Lower lobe of right lung (tissue), 2 donors: ENCODE measurements around the gene AKT1. TPM values are rescaled to one million over a fixed set of nuclear protein-coding genes. Genes with fewer than 3 reads are reported as not detected.

Source experiments
- ATAC-seq, 2 donors: fragments of 200-7000 bp; cut with Tn5 transposase; one replicate each; pipeline ENCODE4 v1.9.1; 2020 to 2022; ENCODE audit warnings: mild to moderate bottlenecking in 2 of 2, moderate library complexity in 2 of 2
- DNase-seq: peaks from one replicate; pipeline ENCODE4 v3.0.0-alpha.2; 2020
- H3K27ac ChIP-seq: fragments of 200-600 bp; one replicate; pipeline ENCODE4 v1.8.0; 2022
- H3K27me3 ChIP-seq: fragments of 200-600 bp; one replicate; pipeline ENCODE4 v1.8.0; 2022; ENCODE audit warnings: low read depth
- H3K36me3 ChIP-seq: fragments of 200-600 bp; one replicate; pipeline ENCODE4 v1.8.0; 2022; ENCODE audit warnings: mild to moderate bottlenecking
- H3K4me1 ChIP-seq: fragments of 200-600 bp; one replicate; pipeline ENCODE4 v1.8.0; 2022
- H3K4me3 ChIP-seq: fragments of 200-600 bp; one replicate; pipeline ENCODE4 v1.8.0; 2022; ENCODE audit warnings: mild to moderate bottlenecking
- H3K9me3 ChIP-seq: fragments of 200-600 bp; one replicate; pipeline ENCODE4 v1.8.0; 2022
- intact Hi-C: fragments of 100-400 bp; cut with DNase I; formaldehyde crosslinking; loops from one replicate; pipeline ENCODE4 v1.11.0; 2022
- total RNA-seq: library from RNA; stranded (reverse); fragmentation: NEBNext Ultra II Directional; extraction: Animal tissue kit (Norgen Biotek cat#: 25700); gene quantifications from one replicate; pipeline ENCODE4 v1.2.1, GENCODE V29; 2021
- TF ChIP-seq, protein P1 (sequence below): fragments of 200-600 bp; IDR thresholded peaks from one replicate; pipeline ENCODE4 v1.8.0; 2022; ENCODE audit warnings: antibody characterized with exemption, mild to moderate bottlenecking
- donor health status: DM: no; HTN: yes; CAD: no; lungs with severe emphysema.

The AKT1 gene
- total RNA-seq, 1 donor from 2014 or later = 154 TPM

DNA sequence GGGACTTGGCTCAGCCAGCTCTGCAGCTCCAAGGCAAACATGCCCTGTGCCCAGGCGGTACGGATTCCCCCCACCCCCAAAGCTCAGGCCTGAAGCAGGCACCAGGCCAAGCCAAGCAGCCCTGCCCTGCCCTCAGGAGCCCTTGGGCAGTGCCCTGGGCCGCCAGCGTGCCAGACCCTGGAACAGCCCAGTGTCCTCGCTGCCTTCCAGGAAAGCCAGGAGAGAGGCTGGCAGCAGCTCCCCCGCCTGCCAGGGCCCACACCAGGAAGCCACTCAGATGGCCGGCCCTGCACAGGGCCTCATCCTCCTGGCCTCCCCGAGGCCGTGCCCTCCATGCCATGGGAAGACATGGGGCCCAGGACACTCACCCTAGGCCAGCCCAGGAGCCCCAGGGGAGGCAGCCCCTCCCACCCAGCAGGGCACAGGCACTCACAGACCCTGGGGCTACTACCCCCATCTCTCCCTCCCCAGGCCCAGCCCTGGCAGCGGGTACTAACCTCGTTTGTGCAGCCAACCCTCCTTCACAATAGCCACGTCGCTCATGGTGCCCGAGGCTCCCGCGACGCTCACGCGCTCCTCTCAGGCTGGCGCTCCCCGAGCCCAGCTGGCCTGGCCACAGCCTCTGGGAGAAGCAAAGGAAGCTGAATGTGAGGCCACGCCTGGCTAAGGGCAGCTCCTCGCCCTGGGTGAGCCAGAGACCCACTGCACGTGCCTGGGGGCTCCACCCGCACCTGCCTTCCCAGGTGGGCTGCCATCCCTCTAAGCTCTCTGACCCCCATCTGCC, 3.3 kb downstream of the AKT1 start:
- DNase-seq = peak; percentile 89
- Histone ChIP-seq H3K9me3 (no peaks in the 10 kb centered on the region), H3K36me3 (peaks cover 47% of the 10 kb centered on the region), H3K4me1 (peaks cover 85% of the 10 kb centered on the region), H3K27me3 (no peaks in the 10 kb centered on the region), H3K27ac (peak overlapping the region; percentile 41), H3K4me3 (peak overlapping the region; percentile 3)
- ATAC-seq = peak; percentile 78
- intact Hi-C loops = no loop called here
- TF ChIP-seq, protein P1, sequence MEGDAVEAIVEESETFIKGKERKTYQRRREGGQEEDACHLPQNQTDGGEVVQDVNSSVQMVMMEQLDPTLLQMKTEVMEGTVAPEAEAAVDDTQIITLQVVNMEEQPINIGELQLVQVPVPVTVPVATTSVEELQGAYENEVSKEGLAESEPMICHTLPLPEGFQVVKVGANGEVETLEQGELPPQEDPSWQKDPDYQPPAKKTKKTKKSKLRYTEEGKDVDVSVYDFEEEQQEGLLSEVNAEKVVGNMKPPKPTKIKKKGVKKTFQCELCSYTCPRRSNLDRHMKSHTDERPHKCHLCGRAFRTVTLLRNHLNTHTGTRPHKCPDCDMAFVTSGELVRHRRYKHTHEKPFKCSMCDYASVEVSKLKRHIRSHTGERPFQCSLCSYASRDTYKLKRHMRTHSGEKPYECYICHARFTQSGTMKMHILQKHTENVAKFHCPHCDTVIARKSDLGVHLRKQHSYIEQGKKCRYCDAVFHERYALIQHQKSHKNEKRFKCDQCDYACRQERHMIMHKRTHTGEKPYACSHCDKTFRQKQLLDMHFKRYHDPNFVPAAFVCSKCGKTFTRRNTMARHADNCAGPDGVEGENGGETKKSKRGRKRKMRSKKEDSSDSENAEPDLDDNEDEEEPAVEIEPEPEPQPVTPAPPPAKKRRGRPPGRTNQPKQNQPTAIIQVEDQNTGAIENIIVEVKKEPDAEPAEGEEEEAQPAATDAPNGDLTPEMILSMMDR = no peak

DNA sequence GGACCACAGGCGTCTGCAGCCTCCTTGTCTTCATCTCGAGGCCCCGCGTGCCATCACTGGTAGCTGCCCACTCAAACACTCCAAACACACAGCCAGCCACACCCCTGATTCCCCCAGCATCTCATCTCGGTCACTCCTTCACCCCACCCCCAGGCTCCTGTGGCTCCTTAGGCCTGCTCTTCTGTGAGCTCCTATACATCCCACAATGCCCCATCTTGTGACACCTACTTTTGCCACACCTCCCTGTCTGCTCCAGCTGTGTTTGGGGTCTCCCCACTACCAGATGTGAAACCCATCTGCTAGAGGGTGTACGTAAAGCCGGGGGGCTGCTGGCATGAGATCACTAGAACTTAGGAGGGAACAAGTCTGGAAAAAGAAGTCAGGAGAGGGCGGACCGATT, 4.1 kb downstream of the AKT1 start:
- intact Hi-C loops = no loop called here
- no peak for DNase-seq
- H3K4me3 ChIP-seq = no peak overlapping the region
- H3K4me1 ChIP-seq = peaks cover 88% of the 10 kb centered on the region
- no peak overlapping the region for H3K27ac ChIP-seq
- ATAC-seq = no peak
- TF ChIP-seq, protein P1 = no peak
- H3K9me3 ChIP-seq = no peaks in the 10 kb centered on the region
- peaks cover 53% of the 10 kb centered on the region for H3K36me3 ChIP-seq
- no peaks in the 10 kb centered on the region for H3K27me3 ChIP-seq

DNA sequence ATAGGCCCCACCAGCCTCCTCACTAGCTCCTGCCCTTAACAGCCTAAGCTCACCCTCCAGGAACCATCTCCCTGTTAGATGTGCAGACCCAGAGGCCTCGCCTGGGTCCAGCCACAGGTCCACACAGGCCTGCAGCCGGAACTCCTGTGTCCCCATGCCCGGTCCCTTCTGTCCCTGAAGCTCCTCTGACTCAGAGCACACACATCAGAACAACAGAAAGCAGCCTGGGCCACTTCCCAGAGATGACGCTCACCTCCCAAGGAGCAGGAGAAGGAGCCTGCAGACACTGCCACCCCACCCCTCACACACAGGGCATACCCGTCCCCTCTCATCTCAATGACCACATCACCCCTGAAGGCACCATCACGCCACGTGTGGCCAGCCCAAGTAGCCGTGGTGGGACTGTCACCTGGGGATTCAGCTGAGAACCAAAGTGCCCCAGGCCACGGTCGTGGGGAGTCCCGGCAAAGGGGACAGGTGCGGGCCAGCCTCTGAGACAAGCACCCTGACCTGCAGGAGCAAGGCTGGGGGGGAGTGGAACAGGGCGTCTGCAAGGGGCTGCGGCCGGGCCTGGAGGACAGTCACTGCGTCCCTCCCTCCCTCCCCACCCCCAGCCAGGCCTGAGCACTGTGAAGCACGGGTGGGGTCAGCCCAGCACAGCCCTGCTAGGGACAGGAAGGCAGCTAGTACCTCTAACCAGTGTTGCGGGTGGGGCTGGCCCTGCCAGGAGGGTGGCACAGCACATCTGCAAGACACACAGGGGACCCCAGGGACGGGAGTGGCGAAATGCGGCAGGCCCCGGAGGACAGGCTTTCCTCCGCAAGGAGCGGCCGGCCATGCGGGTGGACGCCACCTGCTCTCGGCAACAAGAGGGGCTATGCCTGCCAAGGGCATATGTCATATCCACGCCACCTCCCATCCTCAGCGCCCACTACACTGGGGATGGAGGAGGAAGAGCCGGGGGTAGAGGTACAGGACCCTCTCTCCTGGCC, 5.5 kb downstream of the AKT1 start:
- peaks cover 96% of the 10 kb centered on the region for H3K4me1 ChIP-seq
- H3K36me3 ChIP-seq = peaks cover 53% of the 10 kb centered on the region
- no peak overlapping the region for H3K27ac ChIP-seq
- no peaks in the 10 kb centered on the region for H3K9me3 ChIP-seq
- no peaks in the 10 kb centered on the region for H3K27me3 ChIP-seq
- TF ChIP-seq, protein P1 = no peak
- no peak for DNase-seq
- intact Hi-C loops = no loop called here
- no peak overlapping the region for H3K4me3 ChIP-seq
- no peak for ATAC-seq

- no peak overlapping the region for H3K27ac ChIP-seq
These were observed 6.5 kb downstream of the AKT1 start for GRCh38 chr14:104788873-104789663.

More at GRCh38 chr14:104788873-104789663, 6.5 kb downstream of the AKT1 start:
- no peak for ATAC-seq
- Histone ChIP-seq H3K4me1 (peaks cover 100% of the 10 kb centered on the region), H3K27me3 (no peaks in the 10 kb centered on the region), H3K4me3 (no peak overlapping the region), H3K9me3 (no peaks in the 10 kb centered on the region), H3K36me3 (peaks cover 53% of the 10 kb centered on the region)
- intact Hi-C loops = no loop called here
- no peak for DNase-seq
- TF ChIP-seq, protein P1 = no peak
